Sigmoid colon (tissue), 4 donors: ENCODE results near the gene JAKMIP3.

Experiments used
- EP300 ChIP-seq, 4 donors: sonication (generic); formaldehyde crosslinking; IDR thresholded peaks; one replicate each; pipeline ENCODE4 v1.6.1; 2017; ENCODE audit warnings: antibody characterized with exemption in 4 of 4
- POLR2A ChIP-seq, 2 donors: fragments of 450-650 bp; IDR thresholded peaks; one replicate each; pipeline ENCODE4 v1.6.1; 2016; ENCODE audit warnings: antibody characterized with exemption in 2 of 2, mild to moderate bottlenecking in 2 of 2, moderate library complexity in 2 of 2
- POLR2AphosphoS5 ChIP-seq, 4 donors: sonication (generic); formaldehyde crosslinking; IDR thresholded peaks; one replicate each; pipeline ENCODE4 v1.6.1; 2017; ENCODE audit warnings: antibody characterized with exemption in 4 of 4
- TF ChIP-seq, protein P1 (sequence below), 4 experiments: fragments of 450-650 bp in 3 of 4; fragments of 200-600 bp in 1 of 4; IDR thresholded peaks; one replicate each; pipeline ENCODE4 v1.5.1; 2016 to 2019; ENCODE audit warnings: antibody characterized with exemption in 4 of 4, mild to moderate bottlenecking in 3 of 4, moderate library complexity in 2 of 4

DNA sequence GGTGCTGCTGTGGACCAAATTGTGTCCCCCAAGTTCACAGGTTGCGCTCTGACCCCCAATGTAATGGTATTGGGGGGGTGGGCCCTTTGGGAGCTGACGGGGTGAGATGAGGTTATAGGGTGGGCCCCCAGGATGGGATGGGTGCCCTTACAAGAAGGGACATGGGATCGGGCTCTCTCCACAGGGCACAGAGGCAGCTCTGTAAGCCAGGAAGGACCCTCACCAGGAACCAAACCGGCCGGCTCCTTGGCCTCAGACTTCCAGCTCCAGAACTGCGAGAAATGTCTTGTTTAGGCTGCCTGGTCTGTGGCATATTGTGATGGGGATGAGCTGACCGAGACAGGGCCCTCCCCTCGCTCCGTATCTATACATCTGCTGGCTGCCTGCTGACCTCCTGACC lies 25.7 kb upstream of the JAKMIP3 start:
- TF ChIP-seq, protein P1, sequence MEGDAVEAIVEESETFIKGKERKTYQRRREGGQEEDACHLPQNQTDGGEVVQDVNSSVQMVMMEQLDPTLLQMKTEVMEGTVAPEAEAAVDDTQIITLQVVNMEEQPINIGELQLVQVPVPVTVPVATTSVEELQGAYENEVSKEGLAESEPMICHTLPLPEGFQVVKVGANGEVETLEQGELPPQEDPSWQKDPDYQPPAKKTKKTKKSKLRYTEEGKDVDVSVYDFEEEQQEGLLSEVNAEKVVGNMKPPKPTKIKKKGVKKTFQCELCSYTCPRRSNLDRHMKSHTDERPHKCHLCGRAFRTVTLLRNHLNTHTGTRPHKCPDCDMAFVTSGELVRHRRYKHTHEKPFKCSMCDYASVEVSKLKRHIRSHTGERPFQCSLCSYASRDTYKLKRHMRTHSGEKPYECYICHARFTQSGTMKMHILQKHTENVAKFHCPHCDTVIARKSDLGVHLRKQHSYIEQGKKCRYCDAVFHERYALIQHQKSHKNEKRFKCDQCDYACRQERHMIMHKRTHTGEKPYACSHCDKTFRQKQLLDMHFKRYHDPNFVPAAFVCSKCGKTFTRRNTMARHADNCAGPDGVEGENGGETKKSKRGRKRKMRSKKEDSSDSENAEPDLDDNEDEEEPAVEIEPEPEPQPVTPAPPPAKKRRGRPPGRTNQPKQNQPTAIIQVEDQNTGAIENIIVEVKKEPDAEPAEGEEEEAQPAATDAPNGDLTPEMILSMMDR (IDR thresholded peaks at IDR 0.05) = no peak
- TF ChIP-seq POLR2A (IDR thresholded peaks at IDR 0.05) = no peak
- TF ChIP-seq EP300 (IDR thresholded peaks at IDR 0.05) = no peak
- no peak for TF ChIP-seq POLR2AphosphoS5 (IDR thresholded peaks at IDR 0.05)
